ENCODE measurements around the gene TNS3. TPM values are rescaled to one million over a fixed set of nuclear protein-coding genes. Genes with fewer than 3 reads are reported as not detected.

TNS3 gene
- polyA plus RNA-seq, 1 of the 3 experiments (the other 2 are of a cell fraction), result 72.3 TPM

DNA sequence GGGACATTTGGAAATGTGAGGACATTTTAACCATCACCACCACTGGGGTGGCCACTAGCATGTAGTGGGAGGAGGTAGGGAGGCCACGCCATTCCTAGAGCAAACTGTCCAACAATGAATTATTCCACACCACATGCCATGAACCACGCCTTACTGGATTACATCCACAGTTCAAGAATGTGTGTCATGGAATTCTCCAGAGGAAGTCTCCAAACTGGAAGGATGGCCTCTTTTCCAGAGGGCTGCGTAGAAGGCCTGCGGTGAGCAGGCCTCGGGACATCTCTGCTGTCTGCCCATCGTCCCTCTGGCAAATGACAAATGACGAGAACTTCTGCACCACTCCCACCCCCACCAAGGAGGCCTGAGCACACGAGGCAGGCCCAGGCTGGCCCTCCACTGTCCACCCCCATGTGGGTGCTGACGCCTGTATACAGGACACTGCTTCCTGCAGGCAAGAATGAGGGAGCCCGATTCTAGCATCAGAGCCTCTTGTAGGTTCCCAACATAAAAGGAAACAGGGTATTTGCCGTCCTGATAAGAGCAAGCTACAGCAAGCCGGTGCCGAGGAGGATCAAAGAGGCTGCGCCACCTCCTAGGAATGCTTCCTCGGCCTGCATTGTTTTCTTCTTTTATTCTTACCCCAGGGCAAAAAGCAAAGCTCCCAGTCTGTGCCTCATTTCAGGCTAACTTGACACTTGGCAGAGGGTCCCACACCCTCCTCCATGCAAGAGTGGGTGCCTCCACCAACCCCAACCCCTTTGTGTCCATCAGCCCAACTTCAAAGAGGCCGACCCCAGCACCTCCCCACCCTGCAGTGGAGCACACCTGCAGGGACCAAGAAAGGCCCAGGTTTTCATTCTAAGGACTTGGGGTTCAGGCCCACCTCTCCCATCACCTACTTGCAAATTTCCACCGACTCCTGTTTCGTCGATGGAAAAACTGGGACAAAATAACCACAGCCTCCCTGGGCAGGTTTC lies 23.9 kb downstream of the TNS3 start:
- POLR2A ChIA-PET, result no interaction called here
- Histone ChIP-seq H4K20me1 (ENCODE audit: insufficient read depth) (peaks cover 6% of the 10 kb centered on the region; the same call in 1 of the 2 replicates), H3K4me3 (ENCODE audit: low read depth in 2 of 2, low read length in 1 of 2) (no peak overlapping the region), H3K4me1 (ENCODE audit: control insufficient read depth in 1 of 2, insufficient read depth in 2 of 2, low read depth in 1 of 2, low read length in 1 of 2) (peaks cover 3 to 23% of the 10 kb centered on the region in 2 experiments; a peak in 3 of 4 replicates), H3K9ac (no peak overlapping the region), H3K27me3 (ENCODE audit: insufficient read depth) (no peaks in the 10 kb centered on the region), H2AFZ (ENCODE audit: low read depth) (no peak overlapping the region), H3K9me3 (no peaks in the 10 kb centered on the region), H3K27ac (ENCODE audit: low read depth in 2 of 2, low read length in 1 of 2) (peak overlapping the region in 1 of 2 experiments; percentile 3; a peak in 1 of 4 replicates), H3K4me2 (peak overlapping the region; percentile 17; the same call in 1 of the 2 replicates), H3F3A (replicated peaks; ENCODE audit: insufficient read depth) (peaks cover 14% of the 10 kb centered on the region), H3K79me2 (ENCODE audit: insufficient read depth) (peaks cover 62% of the 10 kb centered on the region), H3K9me2 (no peaks in the 10 kb centered on the region), H3K36me3 (replicated peaks in 1 of 2; ENCODE audit: control insufficient read depth in 1 of 2, insufficient read depth in 2 of 2, low read length in 1 of 2) (peaks cover 0 to 20% of the 10 kb centered on the region in 2 experiments)
- DNase-seq, result no peak
- CTCF ChIA-PET, result no interaction called here
- WGBS (ENCODE audit: low lambda C conversion rate), result 90% methylated on average over 19 of the region's 19 CpGs
- TF ChIP-seq GATA2 (CRISPR knock-in tag; IDR thresholded peaks at IDR 0.05) (no peak), SIN3A (IDR thresholded peaks at IDR 0.05; ENCODE audit: borderline replicate concordance, low read depth, low read length) (no peak; the same call in 1 of the 2 replicates), EZH2phosphoT487 (IDR thresholded peaks at IDR 0.05; ENCODE audit: borderline replicate concordance, low read depth) (no peak), ELF1 (IDR thresholded peaks at IDR 0.05) (no peak), EP300 (IDR thresholded peaks at IDR 0.05; ENCODE audit: borderline replicate concordance in 1 of 2, low read depth in 1 of 2, low read length in 1 of 2) (no peak), POLR2AphosphoS5 (IDR thresholded peaks at IDR 0.05; ENCODE audit: low read depth, low read length) (peak; percentile 11; the same call in 1 of the 2 replicates), YY1 (IDR thresholded peaks at IDR 0.05; ENCODE audit: low read depth) (no peak), MXI1 (IDR thresholded peaks at IDR 0.05; ENCODE audit: low read depth, low read length) (no peak), CHD2 (IDR thresholded peaks at IDR 0.05; ENCODE audit: low read length, partially characterized antibody) (no peak)
- TF ChIP-seq, protein P1, sequence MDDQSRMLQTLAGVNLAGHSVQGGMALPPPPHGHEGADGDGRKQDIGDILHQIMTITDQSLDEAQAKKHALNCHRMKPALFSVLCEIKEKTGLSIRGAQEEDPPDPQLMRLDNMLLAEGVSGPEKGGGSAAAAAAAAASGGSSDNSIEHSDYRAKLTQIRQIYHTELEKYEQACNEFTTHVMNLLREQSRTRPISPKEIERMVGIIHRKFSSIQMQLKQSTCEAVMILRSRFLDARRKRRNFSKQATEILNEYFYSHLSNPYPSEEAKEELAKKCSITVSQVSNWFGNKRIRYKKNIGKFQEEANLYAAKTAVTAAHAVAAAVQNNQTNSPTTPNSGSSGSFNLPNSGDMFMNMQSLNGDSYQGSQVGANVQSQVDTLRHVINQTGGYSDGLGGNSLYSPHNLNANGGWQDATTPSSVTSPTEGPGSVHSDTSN (IDR thresholded peaks at IDR 0.05), result no peak
- TF ChIP-seq, protein P2, sequence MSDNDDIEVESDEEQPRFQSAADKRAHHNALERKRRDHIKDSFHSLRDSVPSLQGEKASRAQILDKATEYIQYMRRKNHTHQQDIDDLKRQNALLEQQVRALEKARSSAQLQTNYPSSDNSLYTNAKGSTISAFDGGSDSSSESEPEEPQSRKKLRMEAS (IDR thresholded peaks at IDR 0.05; ENCODE audit: low read depth), result 0 out of 2 replicates have a peak, but pooled peaks have one; percentile 31
- TF ChIP-seq, protein P3, sequence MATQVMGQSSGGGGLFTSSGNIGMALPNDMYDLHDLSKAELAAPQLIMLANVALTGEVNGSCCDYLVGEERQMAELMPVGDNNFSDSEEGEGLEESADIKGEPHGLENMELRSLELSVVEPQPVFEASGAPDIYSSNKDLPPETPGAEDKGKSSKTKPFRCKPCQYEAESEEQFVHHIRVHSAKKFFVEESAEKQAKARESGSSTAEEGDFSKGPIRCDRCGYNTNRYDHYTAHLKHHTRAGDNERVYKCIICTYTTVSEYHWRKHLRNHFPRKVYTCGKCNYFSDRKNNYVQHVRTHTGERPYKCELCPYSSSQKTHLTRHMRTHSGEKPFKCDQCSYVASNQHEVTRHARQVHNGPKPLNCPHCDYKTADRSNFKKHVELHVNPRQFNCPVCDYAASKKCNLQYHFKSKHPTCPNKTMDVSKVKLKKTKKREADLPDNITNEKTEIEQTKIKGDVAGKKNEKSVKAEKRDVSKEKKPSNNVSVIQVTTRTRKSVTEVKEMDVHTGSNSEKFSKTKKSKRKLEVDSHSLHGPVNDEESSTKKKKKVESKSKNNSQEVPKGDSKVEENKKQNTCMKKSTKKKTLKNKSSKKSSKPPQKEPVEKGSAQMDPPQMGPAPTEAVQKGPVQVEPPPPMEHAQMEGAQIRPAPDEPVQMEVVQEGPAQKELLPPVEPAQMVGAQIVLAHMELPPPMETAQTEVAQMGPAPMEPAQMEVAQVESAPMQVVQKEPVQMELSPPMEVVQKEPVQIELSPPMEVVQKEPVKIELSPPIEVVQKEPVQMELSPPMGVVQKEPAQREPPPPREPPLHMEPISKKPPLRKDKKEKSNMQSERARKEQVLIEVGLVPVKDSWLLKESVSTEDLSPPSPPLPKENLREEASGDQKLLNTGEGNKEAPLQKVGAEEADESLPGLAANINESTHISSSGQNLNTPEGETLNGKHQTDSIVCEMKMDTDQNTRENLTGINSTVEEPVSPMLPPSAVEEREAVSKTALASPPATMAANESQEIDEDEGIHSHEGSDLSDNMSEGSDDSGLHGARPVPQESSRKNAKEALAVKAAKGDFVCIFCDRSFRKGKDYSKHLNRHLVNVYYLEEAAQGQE (IDR thresholded peaks at IDR 0.05; ENCODE audit: low read depth, low read length), result peak; percentile 50; the same call in 1 of the 2 replicates
- TF ChIP-seq, protein P4, sequence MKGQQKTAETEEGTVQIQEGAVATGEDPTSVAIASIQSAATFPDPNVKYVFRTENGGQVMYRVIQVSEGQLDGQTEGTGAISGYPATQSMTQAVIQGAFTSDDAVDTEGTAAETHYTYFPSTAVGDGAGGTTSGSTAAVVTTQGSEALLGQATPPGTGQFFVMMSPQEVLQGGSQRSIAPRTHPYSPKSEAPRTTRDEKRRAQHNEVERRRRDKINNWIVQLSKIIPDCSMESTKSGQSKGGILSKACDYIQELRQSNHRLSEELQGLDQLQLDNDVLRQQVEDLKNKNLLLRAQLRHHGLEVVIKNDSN (IDR thresholded peaks at IDR 0.05; ENCODE audit: borderline replicate concordance, low read depth), result no peak
- TF ChIP-seq, protein P5, sequence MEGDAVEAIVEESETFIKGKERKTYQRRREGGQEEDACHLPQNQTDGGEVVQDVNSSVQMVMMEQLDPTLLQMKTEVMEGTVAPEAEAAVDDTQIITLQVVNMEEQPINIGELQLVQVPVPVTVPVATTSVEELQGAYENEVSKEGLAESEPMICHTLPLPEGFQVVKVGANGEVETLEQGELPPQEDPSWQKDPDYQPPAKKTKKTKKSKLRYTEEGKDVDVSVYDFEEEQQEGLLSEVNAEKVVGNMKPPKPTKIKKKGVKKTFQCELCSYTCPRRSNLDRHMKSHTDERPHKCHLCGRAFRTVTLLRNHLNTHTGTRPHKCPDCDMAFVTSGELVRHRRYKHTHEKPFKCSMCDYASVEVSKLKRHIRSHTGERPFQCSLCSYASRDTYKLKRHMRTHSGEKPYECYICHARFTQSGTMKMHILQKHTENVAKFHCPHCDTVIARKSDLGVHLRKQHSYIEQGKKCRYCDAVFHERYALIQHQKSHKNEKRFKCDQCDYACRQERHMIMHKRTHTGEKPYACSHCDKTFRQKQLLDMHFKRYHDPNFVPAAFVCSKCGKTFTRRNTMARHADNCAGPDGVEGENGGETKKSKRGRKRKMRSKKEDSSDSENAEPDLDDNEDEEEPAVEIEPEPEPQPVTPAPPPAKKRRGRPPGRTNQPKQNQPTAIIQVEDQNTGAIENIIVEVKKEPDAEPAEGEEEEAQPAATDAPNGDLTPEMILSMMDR (IDR thresholded peaks at IDR 0.05), result no peak

All from SK-N-SH (cell line).